Kidney (tissue), 14 donors: Measurements from ENCODE around the gene PLCD3. TPM values are rescaled to one million over a fixed set of nuclear protein-coding genes. Genes with fewer than 3 reads are reported as not detected.

ENCODE experiments used
- DNase-seq, 5 donors: peaks; one replicate each; pipeline ENCODE4 v3.0.0-alpha.2; 2013 to 2020
- FAIRE-seq: peaks from 2 replicates; lab custom pipeline; 2012; peaks lifted over from hg19 to GRCh38; lab: Jason Lieb, UNC
- H3K27ac ChIP-seq, 2 donors: one replicate each; pipeline ENCODE4 v1.7.0; 2013; ENCODE audit warnings: low read depth in 2 of 2, low read length in 2 of 2, inconsistent platforms in 1 of 2
- H3K27me3 ChIP-seq: one replicate; pipeline ENCODE4 v1.7.1; 2013; ENCODE audit warnings: low read length, inconsistent platforms; ENCODE audit not compliant: control insufficient read depth, insufficient read depth
- H3K36me3 ChIP-seq, 3 donors: one replicate each; pipeline versions ENCODE4 v1.7.0 to v1.7.1; 2013; ENCODE audit warnings: low read length in 3 of 3, control low read depth in 1 of 3, inconsistent platforms in 1 of 3; ENCODE audit not compliant: insufficient read depth in 3 of 3, control insufficient read depth in 2 of 3
- H3K4me1 ChIP-seq, 3 donors: one replicate each; pipeline versions ENCODE4 v1.7.0 to v1.7.1; 2013; ENCODE audit warnings: low read length in 3 of 3, inconsistent platforms in 1 of 3, low read depth in 1 of 3; ENCODE audit not compliant: control insufficient read depth in 2 of 3, insufficient read depth in 2 of 3
- H3K4me3 ChIP-seq, 3 donors: one replicate each; pipeline versions ENCODE4 v1.7.0 to v1.8.1; 2013; ENCODE audit warnings: low read length in 3 of 3, control low read depth in 1 of 3, inconsistent platforms in 1 of 3
- H3K9ac ChIP-seq, 3 donors: one replicate each; pipeline versions ENCODE4 v1.7.0 to v1.7.1; 2013; ENCODE audit warnings: low read length in 3 of 3, control low read depth in 1 of 3, inconsistent platforms in 1 of 3
- H3K9me3 ChIP-seq, 3 donors: one replicate each; pipeline versions ENCODE4 v1.7.0 to v1.7.1; 2013; ENCODE audit warnings: low read length in 3 of 3, control low read depth in 1 of 3, inconsistent platforms in 1 of 3; ENCODE audit not compliant: control insufficient read depth in 2 of 3, insufficient read depth in 1 of 3
- CTCF ChIP-seq: IDR thresholded peaks from 3 replicates; pipeline ENCODE4 v1.5.1; 2012; ENCODE audit warnings: mild to moderate bottlenecking, moderate library complexity, borderline replicate concordance; ENCODE audit not compliant: insufficient read depth; ENCODE audit errors: extremely low read depth
- intact Hi-C: fragments of 100-400 bp; cut with DNase I; formaldehyde crosslinking; loops from one replicate; pipeline ENCODE4 v1.11.1; 2022
- polyA plus RNA-seq: library from polyadenylated mRNA; stranded (reverse); fragments of 350-450 nt; fragmentation: Illumina TruSeq; extraction: RNeasy Lipid Tissue Mini Kit (QIAGEN cat#74804); gene quantifications from one replicate; pipeline ENCODE4 v1.2.3, GENCODE V29; 2014; ENCODE audit warnings: low read depth, low replicate concordance; ENCODE audit not compliant: insufficient read depth
- total RNA-seq: library from RNA; stranded (reverse); fragmentation: NEBNext Ultra II Directional; extraction: Animal tissue kit (Norgen Biotek cat#: 25700); gene quantifications from one replicate; pipeline ENCODE4 v1.2.1, GENCODE V29; 2021
- donor health status: control.
- donor health status: control.
- donor health status: control.
- donor health status: control.
- donor health status: control.
- donor health status: DM: yes; HTN: yes; CAD: no.
- donor health status: Normal renal cell carcinoma (clear cell type).

The PLCD3 gene
- total and polyA plus RNA-seq, 2 donors from 2014 or later, result 14.8 to 111 TPM

- Histone ChIP-seq H3K9me3 (no peaks in the 10 kb centered on the region), H3K36me3 (no peaks in the 10 kb centered on the region), H3K9ac (no peak overlapping the region), H3K4me3 (no peak overlapping the region), H3K27me3 (no peaks in the 10 kb centered on the region), H3K27ac (peak overlapping the region in 1 of 2 donors; percentile 93), H3K4me1 (peaks cover 2 to 14% (median 12%) of the 10 kb centered on the region in 3 donors)
- DNase-seq (peak in 1 of 5 donors; percentile 79), FAIRE-seq (no peak)
- no peak for TF ChIP-seq CTCF
- intact Hi-C loops, result no loop called here
These were observed 12.7 kb upstream of the PLCD3 start for GRCh38 chr17:45145035-45145389.

GRCh38 chr17:45144199-45145034, 12.1 kb upstream of the PLCD3 start:
- H3K9ac ChIP-seq, result peak overlapping the region in 1 of 3 donors; percentile 69
- DNase-seq (peak in 3 of 5 donors; percentile 70 to 90 (median 89)), FAIRE-seq (no peak)
- no peaks in the 10 kb centered on the region for H3K27me3 ChIP-seq
- peak overlapping the region; percentile 87 to 93 for H3K27ac ChIP-seq
- no peaks in the 10 kb centered on the region for H3K9me3 ChIP-seq
- intact Hi-C loops, result no loop called here
- H3K4me3 ChIP-seq, result peak overlapping the region in 1 of 3 donors; percentile 59
- H3K4me1 ChIP-seq, result peaks cover 2 to 14% (median 12%) of the 10 kb centered on the region in 3 donors
- no peak for TF ChIP-seq CTCF
- peaks cover 0 to under 1% (median 0%) of the 10 kb centered on the region in 3 donors for H3K36me3 ChIP-seq

- FAIRE-seq, result no peak
- no peaks in the 10 kb centered on the region for H3K9me3 ChIP-seq
- intact Hi-C loops, result no loop called here
- no peak for TF ChIP-seq CTCF
- peak; percentile 78 to 97 (median 85) for DNase-seq
- peak overlapping the region; percentile 87 to 93 for H3K27ac ChIP-seq
- peaks cover 0 to 4% (median 0%) of the 10 kb centered on the region in 3 donors for H3K36me3 ChIP-seq
- peak overlapping the region in 1 of 3 donors; percentile 59 for H3K4me3 ChIP-seq
- H3K4me1 ChIP-seq, result peaks cover 2 to 14% (median 12%) of the 10 kb centered on the region in 3 donors
- H3K27me3 ChIP-seq, result no peaks in the 10 kb centered on the region
- H3K9ac ChIP-seq, result peak overlapping the region in 2 of 3 donors; percentile 17 to 69
These were observed 11.5 kb upstream of the PLCD3 start for GRCh38 chr17:45143767-45144198.
